ENCODE measurements around the gene ZBTB44.
"Not testable (repeated sequence)": the region's sequence is repeated elsewhere in the genome, so short reads cannot be mapped to it uniquely, and the experiment has no call there.

ZBTB44 gene

DNA sequence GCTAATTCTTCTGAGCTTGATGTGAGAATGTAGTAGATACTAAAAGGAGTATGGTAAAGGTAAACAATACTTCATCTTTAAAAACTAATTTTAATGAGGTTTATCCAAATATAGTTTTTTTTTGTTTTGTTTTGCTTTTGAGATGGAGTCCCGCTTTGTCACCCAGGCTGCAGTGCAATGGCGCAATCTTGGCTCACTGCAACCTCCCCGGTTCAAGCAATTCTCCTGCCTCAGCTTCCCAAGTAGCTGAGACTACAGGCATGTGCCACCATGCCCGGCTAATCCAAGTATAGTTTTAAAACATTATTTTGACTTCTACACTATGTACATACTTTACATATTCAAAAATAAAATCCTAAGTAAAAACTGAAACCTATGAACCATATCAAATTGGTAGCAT lies 4.1 kb downstream of the ZBTB44 start:
- DNase-seq = no peak

DNA sequence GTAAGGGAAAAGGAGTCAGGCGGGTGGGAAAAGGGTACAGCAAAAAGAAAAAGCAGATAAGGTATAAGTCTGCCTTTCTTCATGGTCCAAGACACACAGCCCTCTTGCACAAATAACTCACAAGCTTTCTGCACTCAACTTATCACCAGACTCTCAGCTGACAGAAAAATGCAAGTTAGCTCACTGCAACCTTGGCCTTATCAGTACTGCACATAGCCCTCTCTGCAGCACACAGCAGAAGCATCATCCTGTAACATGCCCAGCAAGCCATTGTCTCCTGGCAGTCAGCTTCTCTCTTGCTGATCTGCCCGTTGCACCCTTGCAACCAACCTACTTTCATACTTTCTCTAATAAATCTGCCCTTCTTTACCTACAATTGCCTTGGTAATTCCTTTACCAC lies 5.8 kb downstream of the ZBTB44 start:
- DNase-seq = no peak

DNA sequence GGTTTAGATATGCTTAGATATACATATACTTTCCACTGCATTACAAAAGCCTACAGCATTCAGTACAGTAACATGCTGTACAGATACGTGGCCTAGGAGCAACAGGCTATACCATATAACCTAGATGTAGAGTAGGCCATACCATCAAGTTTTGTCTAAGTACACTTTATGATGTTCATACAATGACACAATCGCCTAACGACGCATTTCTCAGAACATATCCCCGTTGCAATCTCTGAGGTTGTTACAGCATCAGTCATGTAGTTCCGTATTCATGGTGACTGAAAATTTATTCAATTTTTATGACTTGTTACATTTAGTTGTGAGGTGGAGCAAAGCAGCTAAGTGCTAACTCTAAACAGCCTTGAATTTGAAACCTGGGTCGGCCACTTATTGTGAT lies 6.7 kb downstream of the ZBTB44 start:
- DNase-seq = no peak

DNA sequence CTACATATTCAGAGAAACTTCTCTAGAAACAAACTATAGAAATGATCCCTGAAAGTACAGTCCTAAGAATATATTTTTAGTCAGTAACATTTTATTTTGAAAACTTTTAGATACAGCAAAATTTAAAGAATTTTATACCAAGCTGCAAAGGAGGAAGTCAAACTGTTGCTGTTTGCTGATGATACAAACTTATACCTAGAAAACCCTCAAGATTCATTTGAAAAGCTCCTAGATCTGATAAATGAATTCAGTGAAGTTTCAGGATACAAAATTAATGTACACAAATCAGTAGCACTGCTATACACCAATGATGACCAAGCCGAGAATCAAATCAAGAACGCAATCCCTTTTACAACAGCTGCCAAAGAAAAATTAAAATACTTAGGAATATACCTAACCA lies 10.1 kb downstream of the ZBTB44 start:
- DNase-seq = no peak

- DNase-seq = no peak
Observed at GRCh38 chr11:130301002-130301401, 13.7 kb downstream of the ZBTB44 start.

- DNase-seq = no peak
Observed at GRCh38 chr11:130300567-130300966, 14.2 kb downstream of the ZBTB44 start.

- no peak for DNase-seq
Observed at GRCh38 chr11:130299978-130300377, 14.7 kb downstream of the ZBTB44 start.

- no peak for DNase-seq
Observed at GRCh38 chr11:130295657-130296056, 19.1 kb downstream of the ZBTB44 start.

DNA sequence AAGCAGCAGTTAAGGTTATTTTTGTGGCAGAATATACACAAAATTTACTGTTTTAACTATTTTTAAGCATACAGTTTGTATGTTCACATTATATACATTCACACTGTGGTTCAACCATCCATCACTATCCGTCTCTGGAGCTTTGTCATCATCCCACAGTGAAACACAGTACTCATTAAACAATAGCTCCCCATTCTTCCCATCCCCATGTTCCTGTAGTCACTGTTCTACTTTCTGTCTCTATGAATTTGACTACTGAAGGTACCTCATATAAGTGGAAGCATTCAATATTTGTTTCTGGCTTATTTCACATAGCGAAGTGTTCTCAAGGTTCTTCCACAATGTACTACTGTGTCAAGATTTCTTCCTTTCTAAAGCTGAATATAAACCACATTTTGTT lies 32.6 kb downstream of the ZBTB44 start:
- no peak for DNase-seq

GRCh38 chr11:130281341-130281740 lies 33.4 kb downstream of the ZBTB44 start:
- not testable (repeated sequence) for DNase-seq

- no peak for DNase-seq
Observed at GRCh38 chr11:130279989-130280388, 34.7 kb downstream of the ZBTB44 start.

GRCh38 chr11:130278745-130279144 lies 36.0 kb downstream of the ZBTB44 start:
- no peak for DNase-seq

GRCh38 chr11:130278151-130278550 lies 36.6 kb downstream of the ZBTB44 start:
- no peak for DNase-seq

GRCh38 chr11:130272336-130272735 lies 42.4 kb downstream of the ZBTB44 start:
- no peak for DNase-seq

- DNase-seq = no peak
Observed at GRCh38 chr11:130269326-130269943, 45.3 kb downstream of the ZBTB44 start.

DNA sequence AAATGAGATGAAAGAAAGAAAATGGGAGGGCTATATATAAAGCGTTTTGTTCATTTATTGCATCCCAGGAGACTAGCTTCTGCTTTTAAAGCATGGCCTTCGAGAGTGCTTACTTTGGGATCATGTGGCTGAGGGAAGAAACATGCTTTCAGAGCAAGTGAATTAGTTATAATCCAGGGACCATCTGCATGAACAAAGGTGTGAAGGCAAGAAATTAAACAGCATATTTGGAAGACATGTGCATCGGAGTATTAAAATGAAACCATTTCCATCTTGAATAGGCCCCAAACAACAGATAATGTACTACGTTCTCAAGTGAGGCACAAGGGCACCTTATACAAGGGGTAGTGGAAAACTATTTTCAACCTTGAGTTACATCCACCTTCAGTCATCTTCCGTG lies 51.4 kb downstream of the ZBTB44 start:
- no peak for DNase-seq

DNA sequence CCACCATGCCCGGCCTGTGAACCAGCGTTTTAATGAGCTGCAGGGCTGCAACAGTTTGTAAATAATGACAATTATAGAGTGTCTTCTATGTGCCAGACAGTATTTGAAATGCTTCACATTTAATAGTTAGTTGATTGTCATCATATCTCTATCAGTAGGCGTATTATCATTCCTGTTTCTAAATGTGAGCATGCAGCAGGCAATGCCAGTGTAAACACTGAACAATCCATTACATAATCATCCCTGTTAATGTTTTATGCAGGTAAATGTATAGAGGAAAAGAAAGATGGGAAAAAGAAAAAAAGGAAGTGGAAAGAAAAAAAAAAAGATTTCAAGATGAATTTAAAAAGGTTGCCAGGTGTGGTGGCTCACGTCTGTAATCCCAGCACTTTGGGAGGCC lies 52.3 kb downstream of the ZBTB44 start:
- DNase-seq = no peak

GRCh38 chr11:130261571-130261970 lies 53.1 kb downstream of the ZBTB44 start:
- no peak for DNase-seq

GRCh38 chr11:130260742-130261141 lies 54.0 kb downstream of the ZBTB44 start:
- DNase-seq = no peak

- no peak for DNase-seq
Observed at GRCh38 chr11:130260080-130260627, 54.6 kb downstream of the ZBTB44 start.

- DNase-seq = not testable (repeated sequence)
Observed at GRCh38 chr11:130251763-130252162, 63.0 kb downstream of the ZBTB44 start.

DNA sequence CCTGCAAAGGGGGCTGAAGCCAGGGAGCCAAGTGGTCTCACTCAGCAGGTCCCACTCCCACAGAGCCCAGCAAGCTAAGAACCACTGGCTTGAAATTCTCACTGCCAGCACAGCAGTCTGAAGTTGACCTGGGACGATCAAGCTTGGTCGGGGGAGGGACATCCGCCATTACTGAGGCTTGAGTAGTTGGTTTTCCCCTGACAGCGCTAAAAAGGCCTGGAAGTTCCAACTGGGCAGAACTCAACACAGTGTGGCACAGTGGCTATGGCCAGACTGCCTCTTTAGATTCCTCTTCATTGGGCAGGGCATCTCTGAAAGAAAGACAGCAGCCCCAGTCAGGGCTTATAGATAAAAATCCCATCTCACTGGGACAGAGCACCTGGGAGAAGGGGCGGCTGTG lies 64.8 kb downstream of the ZBTB44 start:
- not testable (repeated sequence) for DNase-seq

GRCh38 chr11:130249371-130249770 lies 65.3 kb downstream of the ZBTB44 start:
- no peak for DNase-seq

DNA sequence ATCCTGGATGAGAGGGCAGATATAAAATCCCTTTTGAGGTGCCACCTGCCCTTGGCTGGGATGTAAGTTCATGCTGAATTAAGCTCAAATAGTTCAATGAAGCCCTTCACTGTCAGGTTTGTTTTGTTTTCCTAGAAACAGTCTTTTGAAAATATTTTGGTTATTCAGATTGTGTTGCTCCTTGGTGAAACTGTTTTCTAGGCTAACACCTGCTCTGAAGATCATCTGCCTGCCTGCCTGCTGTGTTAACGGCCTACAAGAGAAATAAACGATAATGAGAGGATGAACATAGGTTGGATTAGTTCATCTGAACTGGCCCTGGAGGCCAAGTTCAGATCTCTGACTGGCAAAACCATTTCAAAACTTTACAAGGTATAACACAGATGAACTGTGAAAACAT lies 67.4 kb downstream of the ZBTB44 start:
- DNase-seq = no peak

DNA sequence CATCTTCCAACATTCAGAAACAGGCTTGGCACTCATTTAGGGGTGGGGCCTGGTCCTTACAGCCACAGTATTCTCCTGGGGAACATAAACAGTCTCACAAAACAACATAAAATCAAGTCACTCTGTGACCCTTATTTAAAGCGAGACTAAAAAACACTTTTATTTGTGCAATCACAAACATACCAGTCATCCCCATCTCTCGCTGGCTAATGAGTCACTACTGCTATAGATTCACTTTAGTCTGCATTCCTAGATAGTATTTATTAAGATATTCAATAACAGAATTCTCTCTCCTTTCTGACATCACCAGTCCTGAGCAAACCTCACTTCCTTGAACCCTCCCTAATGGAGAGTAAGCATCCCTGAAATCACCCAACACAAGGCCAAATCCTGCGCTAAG lies 68.0 kb downstream of the ZBTB44 start:
- DNase-seq = no peak
